Measurements from ENCODE around the gene POLL.
A peak's percentile ranks its signal among the peaks of the same experiment; 100 is the strongest.
"Not testable (repeated sequence)": the region's sequence is repeated elsewhere in the genome, so short reads cannot be mapped to it uniquely, and the experiment has no call there.

The POLL gene

GRCh38 chr10:101587725-101588653, at the start of gene POLL, which contains the start of gene DPCD:
Gene POLL, minus strand, starts transcription at chr10:101588257. Its CDS starts 897 bp downstream, at chr10:101587360.
Gene DPCD, plus strand, starts transcription at chr10:101588321. Its CDS starts 16 bp downstream, at chr10:101588337.
- peak; percentile 93 to 99 (median 98) for DNase-seq
- intact Hi-C loops (cut with DNase I): no loop called here

GRCh38 chr10:101633510-101633909, 45.5 kb upstream of the POLL start:
- intact Hi-C loops (cut with DNase I): not testable (repeated sequence)

GRCh38 chr10:101631821-101632475, 43.9 kb upstream of the POLL start:
- DNase-seq: peak in 1 of 10 donors; percentile 45
- intact Hi-C loops (cut with DNase I): no loop called here

More at GRCh38 chr10:101633510-101633909, 45.5 kb upstream of the POLL start:
- not testable (repeated sequence) for DNase-seq

- peak in 1 of 10 donors; percentile 53 for DNase-seq
- intact Hi-C loops (cut with DNase I): no loop called here
Observed at GRCh38 chr10:101630633-101630920, 42.5 kb upstream of the POLL start.

DNA sequence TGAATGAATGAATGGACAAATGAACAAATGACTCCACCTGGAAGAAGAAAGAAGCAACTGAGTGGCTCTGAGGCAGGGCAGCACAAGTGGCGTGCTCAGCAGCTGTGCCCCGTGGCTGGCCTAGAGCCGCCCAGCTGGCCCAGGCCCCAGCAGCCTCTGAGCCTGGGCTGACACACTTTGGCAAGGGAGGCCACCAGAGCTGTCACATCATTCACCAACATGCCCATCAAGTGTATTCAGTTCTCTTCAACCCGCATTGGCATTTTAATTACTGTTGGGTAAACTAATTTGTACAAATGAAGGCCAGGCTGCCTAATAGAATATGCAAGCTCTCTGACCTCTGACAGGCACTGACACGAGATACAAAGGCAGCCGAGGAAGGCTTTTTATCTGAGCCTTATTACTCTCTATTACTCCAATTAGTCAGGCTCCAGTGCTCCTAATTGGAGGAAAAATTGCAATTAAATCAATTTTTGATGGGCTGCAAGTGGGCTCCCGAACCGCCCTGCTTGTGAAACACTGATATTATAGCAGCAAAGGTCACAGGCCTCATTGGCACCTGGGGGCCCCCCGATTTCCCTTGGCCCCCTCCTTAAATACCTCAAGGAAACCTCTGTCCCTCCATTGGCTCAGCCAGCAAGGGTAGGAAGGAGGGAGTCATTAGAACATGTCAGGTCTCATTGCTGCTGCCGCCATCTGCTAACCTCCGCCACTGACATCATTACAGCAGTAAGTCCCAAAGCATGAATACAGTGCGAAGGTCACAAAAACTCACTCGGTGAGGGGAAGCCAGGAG, 42.0 kb upstream of the POLL start:
- DNase-seq: peak in 9 of 10 donors; percentile 35 to 94 (median 56)

DNA sequence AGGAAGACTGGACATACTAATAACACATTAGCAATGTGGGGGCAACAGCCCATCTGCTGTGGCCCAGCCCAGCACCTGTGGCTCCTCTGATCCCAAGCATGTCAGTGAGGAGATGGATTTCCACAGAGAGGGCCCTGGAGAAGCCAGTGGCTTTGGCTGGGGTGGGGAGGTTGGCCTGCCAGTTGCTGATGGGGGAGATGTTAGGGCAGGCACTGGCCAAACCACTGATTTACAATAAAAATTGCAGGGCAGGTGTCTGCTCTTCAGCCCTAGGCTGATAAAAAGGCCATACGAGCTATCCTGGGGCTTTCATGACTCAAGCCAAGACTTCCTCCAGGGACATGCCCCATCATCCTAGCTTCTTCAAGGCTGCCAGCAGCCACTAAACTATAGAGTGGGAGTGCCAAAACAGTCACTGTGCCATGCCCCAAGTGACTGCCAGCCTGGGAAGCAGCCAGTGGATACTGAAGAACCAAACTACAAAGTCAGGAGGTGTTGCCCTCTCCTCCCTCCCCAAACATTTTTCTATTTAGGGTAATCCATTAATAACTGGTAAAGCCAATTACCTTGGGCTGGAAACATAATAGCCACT, 37.9 kb upstream of the POLL start:
- DNase-seq: no peak
- intact Hi-C loops (cut with DNase I): no loop called here

More for the DNA sequence above, 42.0 kb upstream of the POLL start:
- intact Hi-C loops (cut with DNase I): no loop called here

DNA sequence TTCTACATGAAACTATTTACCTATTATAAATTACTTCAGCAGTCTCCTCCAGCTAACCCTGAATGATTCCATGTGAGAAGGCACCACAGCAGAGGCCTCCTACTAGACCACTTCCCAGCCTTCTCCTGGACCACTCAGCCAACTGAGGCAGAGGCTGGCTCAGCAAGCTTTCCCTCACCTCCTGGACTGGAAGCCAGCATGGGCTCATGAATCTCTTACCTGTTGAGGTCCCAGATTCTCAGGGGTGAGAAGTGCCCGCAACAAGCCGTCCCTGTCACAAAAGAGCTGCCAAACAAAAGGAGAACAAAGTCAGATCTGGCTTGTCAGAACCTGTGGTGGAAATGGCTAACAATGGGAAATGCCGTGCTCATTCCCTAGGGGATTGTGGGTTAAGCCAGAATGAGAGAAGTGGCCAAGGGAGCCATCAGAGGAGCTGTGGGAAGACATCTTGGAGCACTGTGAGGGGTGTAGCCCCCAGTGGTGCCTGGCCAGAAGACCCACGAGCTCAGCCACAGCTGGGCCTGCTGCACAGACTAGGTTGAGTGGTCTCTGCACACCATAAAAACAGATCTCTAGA, 36.6 kb upstream of the POLL start:
- no peak for DNase-seq
- intact Hi-C loops (cut with DNase I): no loop called here

DNA sequence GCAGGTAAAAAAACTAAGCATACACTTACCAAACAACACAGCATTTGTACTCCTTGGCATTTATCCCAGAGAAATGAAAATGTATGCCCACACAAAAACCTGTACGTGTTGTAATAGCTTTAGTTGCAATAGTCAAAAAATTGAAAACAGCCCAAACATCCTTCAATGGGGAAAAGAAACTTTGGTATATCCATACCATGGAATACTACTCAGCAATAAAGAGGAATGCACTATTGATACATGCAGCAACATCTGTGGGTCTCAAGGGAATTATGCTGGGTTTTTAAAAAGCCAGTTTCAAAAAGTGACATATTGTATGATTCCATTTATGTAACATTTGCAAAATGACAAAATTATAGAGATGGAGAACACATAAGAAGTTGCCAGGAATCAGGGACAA, 35.5 kb upstream of the POLL start:
- DNase-seq: no peak
- intact Hi-C loops (cut with DNase I): no loop called here

- no peak for DNase-seq
- intact Hi-C loops (cut with DNase I): no loop called here
Observed at GRCh38 chr10:101619983-101620382, 31.9 kb upstream of the POLL start.

- intact Hi-C loops (cut with DNase I): no loop called here
- no peak for DNase-seq
Observed at GRCh38 chr10:101618871-101619270, 30.8 kb upstream of the POLL start.

DNA sequence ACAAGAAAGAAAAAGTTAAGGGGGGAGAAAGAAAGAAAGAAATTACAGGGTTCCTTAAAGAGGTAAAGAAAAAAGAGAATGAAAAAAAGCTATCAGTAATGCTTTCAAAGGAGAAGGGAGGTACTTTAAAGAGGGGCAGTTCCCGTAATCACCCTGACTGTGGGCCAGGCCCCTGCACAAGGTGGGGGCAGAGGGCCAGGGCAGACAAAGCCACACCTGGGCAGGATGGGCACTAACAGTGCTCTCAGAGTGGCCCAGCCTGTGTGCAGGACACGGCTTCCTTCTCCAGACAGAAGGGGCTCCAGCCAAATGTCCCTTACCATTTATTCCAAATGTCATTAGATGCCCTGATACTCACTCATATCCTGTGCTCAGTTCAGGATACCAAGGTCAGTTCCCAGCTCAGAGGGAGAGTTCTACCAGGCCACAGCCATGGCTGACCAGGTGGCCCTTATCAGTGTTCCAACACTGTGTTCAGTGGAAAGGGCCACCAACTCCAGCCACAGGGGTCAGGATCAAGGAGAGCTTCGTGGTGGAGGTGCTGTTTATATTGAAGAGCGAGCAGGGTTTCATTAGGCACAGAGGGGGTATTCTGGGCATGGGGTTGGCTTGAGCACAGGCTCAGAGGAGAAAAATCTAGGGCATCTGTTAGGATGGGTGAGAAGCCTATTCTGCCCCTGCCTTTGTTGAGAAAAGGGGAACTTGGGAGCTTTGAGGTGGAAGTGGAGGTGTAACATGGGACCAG, 29.9 kb upstream of the POLL start:
- DNase-seq: no peak
- intact Hi-C loops (cut with DNase I): no loop called here

DNA sequence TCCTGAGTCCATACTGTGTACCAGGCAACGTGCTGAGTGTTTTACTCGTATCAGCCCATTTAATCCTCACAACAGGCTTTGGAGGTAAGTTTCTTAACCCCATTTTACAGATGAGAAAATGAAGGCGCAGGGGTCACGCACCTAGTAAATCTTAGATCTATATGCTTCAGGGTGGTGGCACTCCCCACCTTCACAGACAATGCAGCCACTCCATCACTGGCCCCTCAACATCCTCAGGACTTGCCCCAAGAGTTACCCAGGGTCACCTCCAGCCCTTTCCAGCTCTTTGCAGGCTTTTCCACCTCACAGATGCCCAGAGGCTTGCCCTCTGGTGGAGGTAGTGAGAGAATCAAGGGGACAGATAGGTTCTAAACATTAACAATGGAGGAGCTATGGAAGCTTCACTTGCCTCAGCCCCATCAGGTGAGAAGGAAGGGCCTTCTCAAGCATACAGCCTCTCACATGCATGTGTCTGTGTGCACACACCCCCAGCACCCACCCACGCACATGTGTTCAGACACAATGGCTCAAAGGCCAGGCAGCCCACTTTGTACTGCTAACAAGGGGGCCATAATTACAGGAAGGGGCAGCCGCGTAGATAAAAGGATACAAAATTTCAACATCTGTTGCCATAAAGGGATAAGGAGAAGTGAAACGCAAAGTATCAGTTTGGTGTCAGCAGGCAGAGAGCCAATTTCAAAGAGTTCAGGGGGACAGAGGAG, 29.2 kb upstream of the POLL start:
- intact Hi-C loops (cut with DNase I): no loop called here

GRCh38 chr10:101616415-101617101, 28.5 kb upstream of the POLL start:
- intact Hi-C loops (cut with DNase I): no loop called here
- DNase-seq: no peak

More for the DNA sequence above, 29.2 kb upstream of the POLL start:
- no peak for DNase-seq

DNA sequence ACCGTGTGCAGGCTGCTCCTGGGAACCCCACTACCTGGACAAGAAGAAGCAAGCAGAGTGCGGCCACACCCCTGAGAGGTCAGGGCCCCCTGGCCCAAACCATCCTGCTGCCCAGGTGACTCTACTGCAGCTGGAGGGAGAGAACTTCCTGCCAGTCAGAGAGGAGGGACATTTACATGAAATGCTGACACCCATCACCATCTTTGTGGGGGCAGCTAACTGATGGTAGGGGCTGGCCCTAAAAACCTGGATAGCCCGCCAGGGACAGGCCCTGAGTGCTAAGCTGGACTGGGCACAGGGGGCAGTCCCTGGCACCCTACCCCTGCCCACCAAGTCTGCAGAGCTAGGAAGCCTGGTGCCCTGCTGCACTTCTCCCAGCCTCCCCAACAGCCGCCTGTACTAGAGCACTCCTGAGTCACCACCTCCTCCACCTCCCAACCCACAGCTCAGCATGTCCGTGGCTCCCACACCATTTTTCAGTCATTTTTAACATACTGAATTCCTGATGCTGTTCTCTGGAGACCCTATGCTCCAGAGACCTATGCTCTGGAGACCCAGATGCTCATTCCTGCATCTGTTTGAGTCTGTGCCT, 27.6 kb upstream of the POLL start:
- no peak for DNase-seq
- intact Hi-C loops (cut with DNase I): no loop called here

DNA sequence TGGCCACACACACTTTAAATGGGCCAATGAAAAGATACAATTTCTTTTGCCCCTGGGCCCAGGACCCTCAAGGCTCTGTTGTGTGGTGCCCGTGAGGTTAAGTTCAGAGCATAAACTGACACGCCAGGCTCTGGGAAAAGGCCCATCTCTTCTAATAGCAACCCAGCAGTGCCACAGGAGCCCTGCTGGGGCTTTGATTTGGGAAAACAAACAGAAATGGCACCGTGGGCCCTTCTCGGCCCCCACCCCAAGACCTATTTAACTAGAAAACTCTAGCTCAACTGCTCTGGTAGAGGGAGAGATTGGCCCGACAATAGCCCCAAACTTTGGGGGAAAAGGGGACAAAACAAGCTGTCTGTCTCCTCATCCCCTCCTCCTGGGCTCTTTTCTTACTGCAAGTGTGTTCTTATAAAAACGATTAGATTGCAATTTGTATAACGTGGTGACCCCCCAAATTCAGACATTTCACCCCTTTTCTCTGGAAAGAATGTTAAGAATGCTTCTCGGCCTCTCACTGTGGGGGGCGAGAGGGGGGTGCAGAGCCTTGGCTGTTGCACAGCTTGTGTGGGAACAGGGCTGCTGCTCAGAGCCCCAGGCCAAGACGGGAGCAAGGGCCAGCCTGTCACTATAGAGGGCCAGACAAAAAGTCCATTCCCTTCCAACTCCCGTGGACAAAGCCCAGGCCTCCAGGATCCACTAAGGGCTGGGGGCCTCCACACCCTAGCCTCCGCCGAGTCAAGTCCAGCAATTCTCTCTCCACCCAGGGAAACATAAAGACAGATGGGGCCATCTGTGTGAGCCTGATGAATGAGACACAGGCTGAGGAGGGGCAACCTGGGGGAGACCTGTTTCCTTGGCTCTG, 26.8 kb upstream of the POLL start:
- no peak for DNase-seq
- intact Hi-C loops (cut with DNase I): no loop called here

- intact Hi-C loops (cut with DNase I): no loop called here
- DNase-seq: no peak
Observed at GRCh38 chr10:101613646-101614045, 25.6 kb upstream of the POLL start.

- DNase-seq: no peak
Observed at GRCh38 chr10:101612872-101613271, 24.8 kb upstream of the POLL start.

More at GRCh38 chr10:101612872-101613271, 24.8 kb upstream of the POLL start:
- intact Hi-C loops (cut with DNase I): no loop called here
